GM19324 (cell line): ENCODE results near the gene OR10T2.
"Not testable (repeated sequence)": the region's sequence is repeated elsewhere in the genome, so short reads cannot be mapped to it uniquely, and the experiment has no call there.

ENCODE experiments used
- ATAC-seq: cut with Tn5 transposase; IDR thresholded peaks from one replicate; pipeline ENCODE4 v1.9.1; 2021; ENCODE audit warnings: mild to moderate bottlenecking, moderate library complexity; ENCODE audit not compliant: unreplicated experiment, low FRiP score

The OR10T2 gene, protein sequence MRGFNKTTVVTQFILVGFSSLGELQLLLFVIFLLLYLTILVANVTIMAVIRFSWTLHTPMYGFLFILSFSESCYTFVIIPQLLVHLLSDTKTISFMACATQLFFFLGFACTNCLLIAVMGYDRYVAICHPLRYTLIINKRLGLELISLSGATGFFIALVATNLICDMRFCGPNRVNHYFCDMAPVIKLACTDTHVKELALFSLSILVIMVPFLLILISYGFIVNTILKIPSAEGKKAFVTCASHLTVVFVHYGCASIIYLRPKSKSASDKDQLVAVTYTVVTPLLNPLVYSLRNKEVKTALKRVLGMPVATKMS

DNA sequence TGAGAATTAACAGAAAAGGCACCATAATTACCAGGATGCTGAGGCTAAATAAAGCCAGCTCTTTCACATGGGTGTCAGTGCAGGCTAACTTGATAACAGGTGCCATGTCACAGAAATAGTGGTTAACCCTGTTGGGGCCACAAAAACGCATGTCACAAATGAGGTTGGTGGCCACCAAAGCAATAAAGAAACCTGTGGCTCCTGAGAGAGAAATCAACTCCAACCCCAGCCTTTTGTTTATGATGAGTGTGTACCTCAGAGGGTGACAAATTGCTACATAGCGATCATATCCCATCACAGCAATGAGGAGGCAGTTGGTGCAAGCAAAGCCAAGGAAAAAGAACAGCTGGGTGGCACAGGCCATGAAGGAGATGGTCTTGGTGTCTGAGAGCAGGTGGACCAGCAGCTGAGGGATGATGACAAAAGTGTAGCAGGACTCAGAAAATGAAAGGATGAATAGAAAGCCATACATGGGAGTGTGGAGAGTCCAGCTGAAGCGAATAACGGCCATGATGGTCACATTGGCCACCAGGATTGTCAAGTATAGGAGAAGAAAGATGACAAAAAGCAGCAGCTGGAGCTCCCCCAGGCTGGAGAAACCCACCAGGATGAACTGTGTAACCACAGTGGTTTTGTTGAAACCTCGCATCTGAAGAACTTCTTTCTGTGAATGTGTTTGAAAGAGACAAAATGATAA, at the start of gene OR10T2:
Gene OR10T2, minus strand, starts transcription at position 649 of the 697 bp plus-strand sequence. Its CDS starts 0 bp downstream, at position 649.
- no peak for ATAC-seq

DNA sequence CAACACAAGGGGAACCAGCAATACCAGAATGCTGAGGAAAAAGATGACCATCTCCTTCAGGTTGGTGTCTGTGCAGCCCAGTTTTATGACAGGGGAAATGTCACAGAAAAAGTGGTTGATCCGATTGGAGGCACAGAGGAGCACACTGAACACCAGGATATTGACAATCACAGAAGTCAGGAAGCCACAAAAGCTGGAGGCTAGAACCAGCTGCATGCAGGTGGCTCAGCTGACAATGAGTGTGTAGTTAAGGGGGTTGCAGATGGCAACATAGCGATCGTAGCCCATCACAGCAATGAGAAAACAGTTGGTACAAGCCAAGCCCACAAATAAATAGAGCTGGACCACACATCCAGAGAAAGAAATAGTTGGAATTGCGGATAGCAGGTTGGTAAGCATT, 46.1 kb upstream of the OR10T2 start:
- ATAC-seq: no peak

- no peak for ATAC-seq
Measured at GRCh38 chr1:158434741-158435140, 35.5 kb upstream of the OR10T2 start.

- ATAC-seq: not testable (repeated sequence)
Measured at GRCh38 chr1:158430163-158430562, 30.9 kb upstream of the OR10T2 start.

- no peak for ATAC-seq
Measured at GRCh38 chr1:158426137-158426536, 26.9 kb upstream of the OR10T2 start, which contains the start of gene OR10K2. TSS of gene OR10K2 (minus strand) at chr1:158426237. CDS start at chr1:158420866, 5,371 bp downstream.

- ATAC-seq: no peak
Measured at GRCh38 chr1:158425027-158425426, 25.8 kb upstream of the OR10T2 start.

- ATAC-seq: no peak
Measured at GRCh38 chr1:158422212-158422611, 22.9 kb upstream of the OR10T2 start.

DNA sequence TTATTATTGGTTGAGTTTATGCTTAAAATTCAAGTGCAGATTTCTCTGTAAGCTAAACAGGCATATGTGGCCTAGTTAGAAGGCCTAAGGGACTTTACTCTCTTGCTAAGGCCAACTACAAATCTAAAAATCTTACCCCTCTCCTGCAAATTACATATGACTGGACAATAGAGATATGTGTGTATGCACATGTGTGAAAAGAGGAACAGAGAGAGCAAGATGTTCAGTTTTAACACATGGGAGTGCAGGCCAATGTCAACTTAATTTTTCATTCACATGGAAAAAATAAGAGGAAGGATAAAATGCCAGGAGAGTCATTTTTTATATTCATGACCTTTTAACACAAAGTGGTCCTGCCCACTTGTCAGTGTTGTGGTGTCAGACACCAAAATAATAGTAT, 18.3 kb upstream of the OR10T2 start:
- no peak for ATAC-seq

DNA sequence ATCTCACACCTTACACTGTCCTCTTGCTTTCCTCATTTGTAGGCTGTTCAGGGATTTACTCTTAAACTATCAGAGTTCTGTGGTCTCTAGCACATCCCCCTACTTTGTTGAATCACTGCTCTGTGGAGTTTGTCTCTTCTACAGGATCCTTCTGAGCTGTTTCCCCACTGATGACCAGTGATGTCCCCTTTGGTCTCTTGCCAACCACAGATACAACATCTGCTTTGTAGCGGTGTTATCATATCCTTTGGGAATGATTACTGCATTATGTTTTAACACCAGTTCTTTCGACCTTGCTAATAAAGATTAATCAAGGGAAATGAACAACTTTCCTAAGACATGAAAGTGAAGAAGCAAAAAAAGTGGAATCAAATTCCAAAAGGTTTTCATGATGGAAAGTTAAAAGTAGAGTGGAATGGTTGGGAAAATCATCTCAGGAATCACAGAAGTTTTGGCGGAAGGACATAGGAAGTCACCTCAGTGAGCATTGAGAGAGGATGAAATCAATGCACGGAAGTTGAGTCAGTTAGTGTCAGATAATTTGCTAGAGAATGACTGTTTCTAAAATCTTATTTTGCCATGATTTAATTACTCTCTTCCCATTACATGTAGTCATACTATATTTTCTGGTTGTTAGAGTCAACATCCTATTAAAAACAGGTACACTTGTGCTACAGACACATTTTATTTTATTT, 15.5 kb upstream of the OR10T2 start:
- ATAC-seq: no peak

GRCh38 chr1:158407092-158407491, 7.8 kb upstream of the OR10T2 start:
- no peak for ATAC-seq

GRCh38 chr1:158400871-158401270, 1.6 kb upstream of the OR10T2 start:
- ATAC-seq: no peak

DNA sequence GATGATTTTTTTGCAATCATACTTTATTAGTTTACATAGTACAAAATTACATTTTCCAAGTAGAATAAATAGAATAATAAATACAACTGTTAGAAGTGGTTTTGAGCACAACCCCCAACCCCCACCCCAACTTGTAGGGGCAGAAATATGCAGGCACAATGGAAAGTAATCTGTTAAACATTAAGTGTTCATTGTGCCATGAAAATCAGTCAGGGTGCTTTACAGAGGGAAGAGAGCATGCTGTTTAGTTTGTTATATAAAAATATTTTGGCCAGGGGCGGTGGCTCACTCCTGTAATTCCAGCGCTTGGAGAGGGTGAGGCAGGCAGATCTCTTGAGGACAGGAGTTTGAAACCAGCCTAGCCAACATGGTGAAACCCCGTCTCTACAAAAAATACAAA, 2.6 kb downstream of the OR10T2 start:
- no peak for ATAC-seq

DNA sequence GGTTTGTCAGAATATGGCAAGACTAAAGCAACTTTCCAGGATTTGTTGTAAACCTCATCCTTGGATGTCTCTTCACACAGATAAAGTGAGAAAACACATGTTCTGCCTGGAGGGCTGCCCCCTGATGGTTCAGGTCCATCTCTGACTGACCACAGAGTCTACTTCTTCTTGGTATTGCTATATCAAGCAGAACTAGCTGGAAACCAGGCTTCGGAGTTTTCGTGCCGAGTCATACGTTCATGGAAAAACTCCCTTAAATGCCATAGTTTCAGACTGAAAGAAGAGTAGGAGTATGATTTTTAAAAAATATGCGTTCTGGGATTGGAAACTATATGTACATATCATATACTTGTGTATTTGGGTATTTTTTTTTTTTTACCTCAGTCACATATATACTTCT, 5.8 kb downstream of the OR10T2 start:
- no peak for ATAC-seq

- ATAC-seq: no peak
Measured at GRCh38 chr1:158391099-158391498, 8.2 kb downstream of the OR10T2 start.

- ATAC-seq: no peak
Measured at GRCh38 chr1:158390331-158390730, 8.9 kb downstream of the OR10T2 start.

GRCh38 chr1:158374860-158375259, 24.4 kb downstream of the OR10T2 start:
- ATAC-seq: no peak

- not testable (repeated sequence) for ATAC-seq
Measured at GRCh38 chr1:158374101-158374500, 25.2 kb downstream of the OR10T2 start.

DNA sequence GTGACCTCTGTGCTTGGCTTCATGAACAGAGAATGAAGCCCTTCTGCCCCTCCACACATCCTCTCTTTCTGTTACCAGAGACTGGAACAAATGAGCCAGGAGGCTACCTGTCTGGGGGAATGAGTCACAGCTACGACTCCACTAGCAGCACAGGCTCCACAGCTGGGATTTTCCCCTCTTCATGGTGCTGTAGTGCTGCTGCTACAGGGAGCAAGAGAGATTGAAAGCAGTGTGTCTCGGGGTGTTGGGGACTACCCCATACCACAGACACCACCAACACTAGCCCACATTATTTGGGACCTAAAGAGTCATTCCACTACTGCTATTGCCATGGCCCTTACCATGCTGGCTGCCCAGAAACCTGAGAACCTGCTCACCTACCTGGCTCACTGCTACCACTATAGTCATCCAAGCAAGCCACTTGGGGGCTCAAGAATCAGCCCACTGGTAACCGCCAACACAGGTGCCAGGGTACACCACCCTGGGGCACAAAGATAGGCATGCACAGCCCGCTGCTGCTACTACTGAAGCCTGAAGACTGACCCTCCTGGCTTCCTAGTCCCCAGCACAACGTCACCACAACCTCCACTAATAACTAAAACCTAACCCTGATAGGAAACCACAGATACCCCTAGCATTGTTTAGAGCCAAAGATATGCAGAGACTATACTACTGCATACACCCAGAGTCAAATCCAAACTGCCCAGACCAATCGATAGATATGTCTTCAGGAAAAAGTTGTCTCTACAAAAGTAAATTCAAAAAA, 27.9 kb downstream of the OR10T2 start:
- peak; percentile 59 for ATAC-seq

DNA sequence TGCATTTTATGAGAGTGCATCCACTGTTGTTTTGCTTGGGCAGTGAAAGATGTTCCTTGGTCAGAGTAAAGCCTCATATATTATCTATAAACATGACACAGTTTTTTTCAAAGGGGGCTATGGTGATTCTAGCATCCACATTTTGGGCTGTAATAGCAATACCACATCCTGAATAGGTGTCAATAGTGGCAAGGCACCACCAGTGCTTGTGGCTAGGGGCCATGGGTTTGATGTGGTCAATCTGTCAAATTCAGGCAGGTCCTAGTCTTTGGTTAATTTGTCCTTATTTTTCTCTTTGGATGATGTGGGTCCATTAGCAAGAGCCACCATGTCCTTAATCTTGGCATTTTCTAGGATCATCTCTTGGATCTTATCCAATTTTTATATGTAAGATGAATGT, 32.5 kb downstream of the OR10T2 start:
- no peak for ATAC-seq

- ATAC-seq: no peak
Measured at GRCh38 chr1:158362941-158363340, 36.3 kb downstream of the OR10T2 start.

DNA sequence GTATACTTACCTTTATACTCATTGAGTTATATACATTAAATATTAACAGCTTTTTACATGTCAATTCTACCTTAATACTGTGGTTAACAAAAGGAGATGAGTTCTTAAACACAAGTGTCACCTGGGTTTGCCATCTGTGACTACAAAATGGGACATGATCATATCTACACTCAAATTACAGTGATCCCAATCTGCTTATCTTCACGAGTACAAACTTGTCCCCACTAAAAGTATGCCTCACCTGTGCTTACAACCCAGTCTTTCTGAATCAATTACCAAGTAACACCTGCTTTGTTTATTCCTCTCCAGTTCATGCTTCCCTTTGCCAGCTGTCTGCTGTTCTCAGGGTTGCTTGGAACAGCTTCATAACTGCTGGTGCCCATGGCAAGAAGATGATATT, 36.8 kb downstream of the OR10T2 start:
- no peak for ATAC-seq
